HG03139 (cell line): ENCODE results near the gene MYO15A.
A peak's percentile ranks its signal among the peaks of the same experiment; 100 is the strongest.
"Not testable (repeated sequence)": the region's sequence is repeated elsewhere in the genome, so short reads cannot be mapped to it uniquely, and the experiment has no call there.

Experiments
- ATAC-seq: cut with Tn5 transposase; IDR thresholded peaks from one replicate; pipeline ENCODE4 v1.9.1; 2021; ENCODE audit not compliant: unreplicated experiment

The MYO15A gene

DNA sequence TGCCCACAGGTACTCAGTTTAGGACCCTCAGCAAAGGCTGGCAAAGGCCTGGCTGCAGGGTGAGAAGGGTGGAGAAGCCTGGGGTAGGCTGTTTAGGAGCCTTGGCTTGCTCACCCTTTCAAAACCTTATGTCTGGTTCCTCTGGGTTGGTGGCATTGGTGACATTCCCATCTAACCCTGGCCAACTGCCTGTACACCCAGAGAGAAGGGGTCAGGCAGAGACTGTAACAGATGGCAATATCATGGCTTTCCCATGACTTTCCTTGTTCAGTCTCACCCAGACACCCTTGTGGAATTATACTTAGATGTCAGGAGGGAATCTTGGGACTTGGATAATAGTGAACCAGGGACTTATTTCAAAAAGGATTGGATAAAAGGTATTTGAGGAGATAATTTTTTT, 98.4 kb downstream of the MYO15A start:
- ATAC-seq, result no peak

DNA sequence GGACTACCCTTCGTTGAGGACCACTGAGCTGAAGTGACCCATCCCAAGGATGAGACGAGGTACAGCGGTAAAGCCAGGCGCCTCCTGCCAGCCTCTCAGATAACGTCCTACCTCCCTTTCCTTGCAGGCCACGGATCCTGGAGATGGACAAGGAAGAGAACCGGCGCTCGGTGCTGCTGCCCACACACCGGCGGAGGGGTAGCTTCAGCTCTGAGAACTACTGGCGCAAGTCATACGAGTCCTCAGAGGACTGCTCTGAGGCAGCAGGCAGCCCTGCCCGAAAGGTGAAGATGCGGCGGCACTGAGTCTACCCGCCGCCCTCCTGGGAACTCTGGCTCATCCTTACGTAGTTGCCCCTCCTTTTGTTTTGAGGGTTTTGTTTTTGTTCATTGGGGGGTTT, 99.5 kb downstream of the MYO15A start:
- ATAC-seq, result no peak

DNA sequence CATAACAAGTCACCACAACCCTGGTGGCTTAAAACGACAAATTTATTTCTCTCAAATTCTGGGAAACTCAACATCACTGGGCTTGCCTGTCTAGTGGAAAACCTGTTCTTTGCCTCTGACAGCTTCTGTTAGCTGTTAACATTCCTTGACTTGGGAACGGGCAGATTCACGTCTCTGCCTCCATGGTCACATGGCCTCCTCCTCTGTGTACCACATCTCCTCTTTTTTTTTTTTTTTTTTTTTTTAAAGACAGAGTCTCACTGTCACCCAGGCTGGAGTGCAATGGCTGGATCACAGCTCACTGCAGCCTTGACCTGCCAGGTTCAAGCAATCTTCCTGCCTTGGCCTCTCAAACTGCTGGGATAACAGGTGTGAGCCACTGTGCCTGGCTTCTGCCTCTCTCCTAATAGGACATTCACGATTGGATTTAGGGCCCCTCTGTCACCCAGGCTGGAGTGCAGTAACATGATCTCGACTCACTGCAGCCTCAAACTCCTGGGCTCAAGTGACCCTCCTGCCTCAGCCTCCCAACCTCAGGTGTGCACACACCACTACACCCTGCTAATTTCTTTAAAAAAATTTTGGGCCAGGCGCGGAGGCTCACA, 105.2 kb downstream of the MYO15A start:
- no peak for ATAC-seq

DNA sequence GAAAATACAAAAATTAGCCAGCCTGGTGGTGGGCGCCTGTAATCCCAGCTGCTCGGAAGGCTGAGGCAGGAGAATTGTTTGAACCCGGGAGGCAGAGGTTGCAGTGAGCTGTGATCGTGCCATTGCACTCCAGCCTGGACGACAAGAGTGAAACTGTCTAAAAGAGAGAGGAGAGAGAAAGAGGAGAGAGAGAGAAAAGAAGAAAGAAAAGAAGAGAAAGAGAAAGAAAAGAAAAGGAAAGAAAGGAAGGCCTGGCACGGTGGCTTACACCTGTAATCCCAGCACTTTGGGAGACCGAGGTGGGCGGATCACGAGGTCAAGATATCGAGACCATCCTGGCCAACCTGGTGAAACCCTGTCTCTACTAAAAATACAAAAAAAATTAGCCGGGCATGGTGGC, 108.3 kb downstream of the MYO15A start:
- not testable (repeated sequence) for ATAC-seq

DNA sequence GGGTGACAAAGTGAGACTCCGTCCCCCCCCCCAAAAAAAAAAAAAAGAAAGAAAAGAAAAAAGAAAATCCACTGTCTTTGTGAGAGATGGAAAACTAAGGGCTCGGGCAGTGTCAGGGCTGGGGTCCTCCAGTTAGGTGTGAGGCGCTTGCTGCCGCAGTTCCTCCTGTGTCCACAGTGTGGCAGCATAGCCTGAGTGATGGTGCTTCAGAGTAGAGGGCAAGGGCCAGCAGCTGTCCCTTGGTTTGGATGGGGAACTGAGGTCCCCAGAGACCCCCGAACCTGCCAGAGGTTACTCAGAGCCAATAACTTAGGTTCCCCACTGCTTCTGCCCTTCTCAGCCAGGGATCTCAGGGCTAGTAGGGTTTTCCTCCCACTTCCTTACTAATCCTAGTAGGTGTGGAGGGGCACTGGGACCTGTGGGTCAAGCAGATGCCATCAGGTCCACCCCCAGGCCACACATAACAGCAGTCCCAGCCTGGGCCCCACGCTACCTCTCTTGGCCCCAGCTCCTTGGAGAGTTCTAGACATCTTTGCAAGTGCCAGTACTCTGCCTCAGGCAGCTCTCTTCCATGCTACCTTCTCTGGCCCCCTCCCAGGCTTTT, 109.0 kb downstream of the MYO15A start:
- ATAC-seq, result no peak

DNA sequence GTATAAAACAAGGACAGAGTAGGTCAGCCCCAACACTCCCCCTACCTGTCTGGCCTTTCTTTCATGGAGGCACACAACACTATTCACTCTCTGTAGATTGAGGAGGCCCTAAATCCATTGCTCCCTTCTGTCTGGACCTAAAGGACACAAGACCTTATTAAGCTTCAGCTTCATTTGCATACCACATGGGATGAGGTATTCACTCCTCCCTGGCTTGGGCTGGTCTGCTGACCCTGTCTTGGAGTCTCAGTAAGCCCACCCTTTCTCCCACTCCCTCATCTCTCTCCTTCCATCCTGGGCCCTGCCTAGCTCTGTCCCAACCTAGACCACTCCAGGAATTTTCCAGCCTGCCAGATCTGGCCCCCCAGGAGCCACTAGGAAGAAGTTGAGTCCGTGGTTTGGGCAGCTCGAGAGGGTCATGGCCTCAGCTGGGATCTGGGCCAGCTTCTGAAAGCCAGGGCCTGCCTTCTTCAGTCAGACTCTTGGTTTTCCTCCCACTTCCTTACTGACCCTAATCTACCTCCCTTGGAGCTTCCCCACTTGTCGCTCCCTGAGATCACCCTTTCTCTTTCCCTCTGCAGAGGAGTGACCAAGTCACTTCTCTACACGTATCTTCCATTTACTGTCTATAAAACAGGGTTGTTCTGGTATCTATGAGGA, 110.3 kb downstream of the MYO15A start:
- no peak for ATAC-seq

DNA sequence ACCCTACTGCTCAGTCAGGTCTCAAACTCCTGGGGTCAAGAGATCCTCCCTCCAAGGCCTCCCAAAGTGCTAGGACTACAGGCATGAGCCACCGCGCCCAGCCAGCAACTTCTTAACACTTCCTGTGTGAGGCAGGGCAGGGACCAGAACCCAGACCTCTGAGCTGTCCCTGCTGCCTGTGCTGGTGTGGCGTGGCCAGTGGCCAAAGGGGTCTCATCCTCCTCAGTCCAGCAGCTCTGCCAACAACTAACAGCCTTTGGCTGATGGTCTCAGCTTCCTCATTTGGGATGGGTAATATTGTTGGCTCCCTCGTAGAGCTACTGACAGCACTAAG, 115.5 kb downstream of the MYO15A start:
- ATAC-seq, result no peak

DNA sequence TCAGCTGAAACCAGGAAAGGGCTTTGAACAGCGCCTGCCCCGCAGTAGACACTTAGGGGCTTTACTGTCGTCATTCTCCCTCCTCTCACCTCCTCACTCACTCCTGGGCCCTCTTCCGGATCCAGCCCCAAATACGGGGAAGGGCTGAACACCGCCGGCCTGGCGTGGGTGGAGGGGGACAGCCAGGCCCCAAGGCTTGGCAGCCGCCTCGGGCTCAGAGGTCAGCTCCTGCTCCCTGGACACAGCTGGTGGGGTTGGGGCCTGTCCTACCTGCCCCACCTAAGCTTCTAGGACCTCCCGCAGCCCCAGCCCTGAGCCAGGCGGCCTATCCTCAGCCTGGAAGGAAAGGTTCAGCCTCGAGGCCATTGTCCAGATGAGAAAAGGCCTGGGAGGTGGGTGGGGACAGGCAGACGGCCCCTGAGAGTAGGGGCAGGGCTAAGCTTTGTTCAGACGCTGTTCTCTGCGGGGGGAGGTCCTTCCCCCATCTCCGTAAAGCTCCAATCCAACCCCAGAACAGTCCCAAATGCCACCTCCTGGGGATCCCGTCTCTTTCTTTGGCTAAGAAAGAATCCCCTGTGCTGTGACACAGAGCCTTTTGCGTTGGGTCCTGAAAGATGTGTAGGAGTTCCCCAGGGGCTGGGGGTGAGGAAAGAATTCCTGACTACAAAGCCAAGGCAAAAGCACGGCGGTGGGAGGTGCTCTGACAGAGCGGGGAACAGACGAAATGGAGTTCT, 116.0 kb downstream of the MYO15A start:
- ATAC-seq, result no peak

DNA sequence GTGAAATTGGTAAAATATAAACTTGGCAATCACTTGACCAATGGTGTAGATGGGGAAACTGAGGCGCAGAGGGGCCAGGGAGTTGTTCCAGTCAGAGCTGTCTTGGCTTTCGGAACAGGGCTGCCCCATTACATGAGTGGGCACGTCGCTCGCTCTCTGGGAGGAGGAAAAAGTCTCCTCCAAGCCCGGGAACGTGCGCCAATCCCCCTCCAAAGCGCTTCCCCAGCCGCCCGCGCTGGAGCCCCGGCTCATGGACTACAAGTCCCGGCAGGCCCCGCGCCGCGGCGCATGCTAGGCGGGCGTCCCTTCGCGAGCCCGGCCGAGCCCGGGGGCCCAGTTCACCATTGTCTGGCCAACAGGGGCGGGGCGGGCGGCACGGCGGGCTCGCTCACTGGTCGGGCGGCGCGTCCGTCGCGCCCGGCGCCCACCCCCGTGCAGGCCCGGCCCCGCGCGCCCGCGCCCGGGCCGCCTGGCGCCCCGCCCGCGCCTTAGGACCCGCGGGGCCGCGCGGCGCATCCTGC, 116.6 kb downstream of the MYO15A start, which contains the start of gene LLGL1:
TSS of gene LLGL1 (plus strand) at position 515 of the 521 bp plus-strand sequence. CDS start 48 bp downstream, outside the sequence.
- peak; percentile 80 for ATAC-seq

DNA sequence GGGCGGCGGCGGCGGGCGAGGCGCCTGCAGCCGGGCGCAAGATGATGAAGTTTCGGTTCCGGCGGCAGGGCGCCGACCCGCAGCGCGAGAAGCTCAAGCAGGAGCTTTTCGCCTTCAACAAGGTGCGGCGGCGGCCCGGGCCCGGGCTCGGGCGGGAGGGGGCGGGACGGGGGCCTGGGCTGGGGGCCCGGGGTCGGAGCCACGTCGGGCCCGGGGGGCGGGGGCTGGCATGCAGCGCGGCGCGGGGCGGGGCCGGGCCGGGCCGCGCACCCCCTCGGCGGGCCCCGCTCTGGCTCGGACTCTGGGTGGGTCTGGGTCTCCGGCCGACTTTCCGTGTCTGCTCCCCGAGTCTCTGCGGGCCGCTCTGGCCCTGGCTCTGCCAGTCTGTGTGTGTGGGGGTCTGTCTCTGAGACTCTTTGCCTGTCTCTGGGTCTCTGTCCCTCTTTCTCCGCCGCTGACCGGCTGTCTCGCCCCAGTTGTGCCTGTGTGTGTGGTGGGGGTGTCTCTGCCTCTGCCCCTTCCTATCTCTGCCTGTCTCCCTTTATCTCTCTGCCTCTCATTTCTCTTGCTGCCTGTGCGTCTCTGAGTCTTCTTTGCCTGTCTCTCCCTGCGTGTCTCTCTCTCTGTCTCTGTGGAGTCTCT, 117.2 kb downstream of the MYO15A start:
- ATAC-seq, result peak; percentile 2

DNA sequence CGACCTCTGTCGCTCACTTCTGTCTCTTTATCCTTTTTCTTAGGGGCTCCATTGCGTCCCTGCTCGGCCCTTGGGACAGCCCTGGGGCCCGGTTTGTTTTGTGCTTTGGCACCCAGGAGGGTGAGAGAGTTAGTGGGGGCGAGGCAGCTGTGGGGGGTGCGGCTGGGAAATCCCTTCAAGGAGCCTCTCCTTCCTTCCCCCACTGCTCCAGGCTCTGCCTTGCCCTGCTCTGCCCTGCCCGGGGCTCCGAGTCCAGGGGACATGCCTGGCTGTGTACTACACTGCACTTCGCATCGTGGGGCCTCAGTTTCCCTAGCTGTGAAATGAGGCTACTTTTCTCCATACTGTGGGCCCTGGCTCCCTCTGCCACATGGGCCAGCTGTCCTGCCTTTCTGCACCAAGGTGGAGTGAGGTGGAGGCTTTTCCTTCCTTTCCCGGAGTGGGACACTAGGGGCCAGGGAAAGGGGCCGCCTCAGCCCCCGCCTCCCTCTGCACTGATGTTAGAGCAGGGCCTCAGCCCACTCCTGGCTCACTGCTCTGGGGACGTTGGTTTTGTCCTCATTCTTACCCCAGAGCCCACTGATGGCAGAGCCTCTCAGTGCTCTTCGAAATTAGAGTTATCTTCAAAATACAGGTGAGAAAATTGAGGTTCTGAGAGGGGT, 117.9 kb downstream of the MYO15A start:
- no peak for ATAC-seq

DNA sequence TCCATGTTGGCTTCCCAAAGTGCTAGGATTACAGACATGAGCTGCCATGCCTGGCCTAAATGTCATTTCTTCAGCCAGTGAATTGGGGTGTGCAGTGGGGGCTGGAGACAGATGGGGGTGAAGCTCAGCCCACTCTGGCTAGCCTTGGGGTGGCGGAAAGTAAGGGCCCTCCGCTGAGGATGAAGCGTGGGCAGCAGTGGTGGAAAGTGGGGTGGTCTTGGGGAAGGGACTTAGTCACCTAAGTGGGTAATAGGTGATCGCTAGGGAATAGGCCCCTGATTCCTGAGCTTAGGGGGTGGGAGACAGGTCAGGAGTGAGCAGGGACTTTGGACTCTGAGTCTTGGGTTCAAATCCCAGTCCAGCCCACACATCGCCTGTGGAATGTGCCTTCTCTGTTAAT, 119.1 kb downstream of the MYO15A start:
- ATAC-seq, result no peak

DNA sequence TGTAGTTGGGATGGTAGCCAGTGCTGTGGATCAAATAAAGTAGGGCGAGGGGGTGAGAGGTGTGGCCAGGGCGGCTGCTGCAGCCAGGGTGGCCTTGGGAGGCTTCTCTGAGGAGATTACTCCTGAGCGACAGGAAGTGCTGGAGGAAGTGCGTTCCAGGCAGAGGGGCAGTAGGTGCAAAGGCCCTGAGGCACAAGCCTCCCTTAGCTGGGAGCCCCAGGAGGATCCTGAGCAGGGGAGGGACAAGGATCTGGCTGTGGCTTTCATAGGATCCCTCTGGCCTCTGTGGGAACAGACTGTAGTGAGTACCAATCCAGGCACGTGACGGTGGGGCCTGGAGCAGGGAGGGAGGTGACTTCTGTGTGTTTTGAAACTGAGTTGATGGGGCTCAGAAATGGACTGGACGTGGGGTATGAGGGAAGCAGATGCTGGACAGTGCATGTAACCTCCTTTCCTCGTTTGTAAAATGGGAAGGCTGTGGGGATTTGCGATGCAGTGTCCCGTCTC, 119.7 kb downstream of the MYO15A start:
- no peak for ATAC-seq

DNA sequence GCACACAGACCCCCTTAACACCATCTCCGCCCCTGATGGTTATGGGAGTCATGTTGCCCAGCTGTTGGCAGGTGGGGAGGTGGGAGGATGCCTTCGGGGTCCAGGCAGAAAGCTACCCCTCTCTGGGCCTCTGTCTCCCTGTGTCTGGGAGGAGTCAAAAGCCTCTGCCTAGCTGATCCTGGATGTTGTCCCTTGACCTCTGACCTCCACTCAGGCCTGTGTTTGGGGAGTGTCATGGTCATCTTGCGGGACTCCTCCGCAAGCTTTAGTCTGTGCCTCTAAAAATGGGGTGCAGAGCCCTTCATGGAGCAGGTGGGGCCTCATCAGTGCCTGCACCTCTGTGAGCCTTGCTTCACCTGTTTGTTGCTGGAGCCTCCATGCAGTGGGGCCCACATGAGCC, 120.7 kb downstream of the MYO15A start:
- no peak for ATAC-seq
